GM21526 (cell line): ENCODE measurements around the gene DMRT1.
A peak's percentile ranks its signal among the peaks of the same experiment; 100 is the strongest.
"Not testable (repeated sequence)": the region's sequence is repeated elsewhere in the genome, so short reads cannot be mapped to it uniquely, and the experiment has no call there.

Experiments used
- ATAC-seq: cut with Tn5 transposase; IDR thresholded peaks from one replicate; pipeline ENCODE4 v1.9.1; 2021; ENCODE audit warnings: moderate library complexity; ENCODE audit not compliant: unreplicated experiment, low FRiP score

The DMRT1 gene

GRCh38 chr9:852539-852938 lies 11.0 kb downstream of the DMRT1 start:
- no peak for ATAC-seq

GRCh38 chr9:859251-859650 lies 17.8 kb downstream of the DMRT1 start:
- ATAC-seq: peak; percentile 100

GRCh38 chr9:860706-861105 lies 19.2 kb downstream of the DMRT1 start:
- no peak for ATAC-seq

GRCh38 chr9:861525-861924 lies 20.0 kb downstream of the DMRT1 start:
- not testable (repeated sequence) for ATAC-seq

- no peak for ATAC-seq
Observed at GRCh38 chr9:875119-875962, 33.8 kb downstream of the DMRT1 start.

GRCh38 chr9:876425-876824 lies 34.9 kb downstream of the DMRT1 start:
- ATAC-seq: no peak

- ATAC-seq: no peak
Observed at GRCh38 chr9:878239-878638, 36.7 kb downstream of the DMRT1 start.

GRCh38 chr9:880725-881124 lies 39.2 kb downstream of the DMRT1 start:
- no peak for ATAC-seq

- ATAC-seq: no peak
Observed at GRCh38 chr9:882416-882924, 41.0 kb downstream of the DMRT1 start.

- no peak for ATAC-seq
Observed at GRCh38 chr9:883011-883410, 41.5 kb downstream of the DMRT1 start.

GRCh38 chr9:886886-887285 lies 45.4 kb downstream of the DMRT1 start:
- no peak for ATAC-seq

- no peak for ATAC-seq
Observed at GRCh38 chr9:892123-892522, 50.6 kb downstream of the DMRT1 start.

- ATAC-seq: no peak
Observed at GRCh38 chr9:893115-893514, 51.6 kb downstream of the DMRT1 start.

- peak; percentile 94 for ATAC-seq
Observed at GRCh38 chr9:893843-894420, 52.4 kb downstream of the DMRT1 start.

GRCh38 chr9:899440-900184 lies 58.1 kb downstream of the DMRT1 start:
- ATAC-seq: peak; percentile 70

- no peak for ATAC-seq
Observed at GRCh38 chr9:903886-904285, 62.4 kb downstream of the DMRT1 start.

- ATAC-seq: no peak
Observed at GRCh38 chr9:905906-906305, 64.4 kb downstream of the DMRT1 start.

- no peak for ATAC-seq
Observed at GRCh38 chr9:908536-909205, 67.2 kb downstream of the DMRT1 start.

GRCh38 chr9:911005-911404 lies 69.5 kb downstream of the DMRT1 start:
- ATAC-seq: no peak

- no peak for ATAC-seq
Observed at GRCh38 chr9:912776-913175, 71.3 kb downstream of the DMRT1 start.

- ATAC-seq: not testable (repeated sequence)
Observed at GRCh38 chr9:913526-913925, 72.0 kb downstream of the DMRT1 start.
